22Rv1 (cell line): ENCODE data around the gene EVI5.

Experiments used
- CTCF ChIP-seq: fragments of 450-650 bp; IDR thresholded peaks from 2 replicates; pipeline ENCODE4 v1.5.1; 2017; ENCODE audit warnings: mild to moderate bottlenecking
- ZFX ChIP-seq: fragments of 450-650 bp; IDR thresholded peaks from 2 replicates; pipeline ENCODE4 v1.6.1; 2017; ENCODE audit warnings: antibody characterized with exemption, borderline replicate concordance

GRCh38 chr1:92728697-92729096, 56.2 kb downstream of the EVI5 start:
- TF ChIP-seq CTCF, result no peak
- TF ChIP-seq ZFX, result no peak
